Smooth muscle cell (in vitro differentiated cells): ENCODE results near the gene TMEM266. TPM values are rescaled to one million over a fixed set of nuclear protein-coding genes. Genes with fewer than 3 reads are reported as not detected.

Source experiments
- DNase-seq: peaks from one replicate; lab custom pipeline; 2025; ENCODE audit not compliant: unreplicated experiment; lab: John Stamatoyannopoulos, UW
- H2AFZ ChIP-seq: fragments of 200-600 bp; sonication (generic); 2 replicates; pipeline ENCODE4 v1.6.0; 2016; ENCODE audit warnings: antibody characterized with exemption, low read depth, mild to moderate bottlenecking
- H3F3A ChIP-seq: fragments of 200-600 bp; sonication (generic); 2 replicates; pipeline ENCODE4 v1.6.0; 2017; ENCODE audit warnings: antibody characterized with exemption, low read depth
- H3K27ac ChIP-seq: fragments of 200-600 bp; sonication (generic); 2 replicates; pipeline ENCODE4 v1.5.1; 2016; ENCODE audit warnings: low read depth, mild to moderate bottlenecking
- H3K27me3 ChIP-seq: fragments of 200-600 bp; sonication (generic); 2 replicates; pipeline ENCODE4 v1.6.1; 2016; ENCODE audit warnings: low read depth, mild to moderate bottlenecking
- H3K36me3 ChIP-seq: fragments of 200-600 bp; sonication (generic); 2 replicates; pipeline ENCODE4 v1.5.1; 2016; ENCODE audit warnings: low read depth
- H3K4me1 ChIP-seq: fragments of 200-600 bp; sonication (generic); 2 replicates; pipeline ENCODE4 v1.5.1; 2016; ENCODE audit warnings: low read depth
- H3K4me2 ChIP-seq: fragments of 200-600 bp; sonication (generic); 2 replicates; pipeline ENCODE4 v1.6.0; 2016; ENCODE audit warnings: mild to moderate bottlenecking
- H3K4me3 ChIP-seq: fragments of 200-600 bp; sonication (generic); 2 replicates; pipeline ENCODE4 v1.5.1; 2016; ENCODE audit warnings: mild to moderate bottlenecking
- H3K79me2 ChIP-seq: fragments of 200-600 bp; sonication (generic); 2 replicates; pipeline ENCODE4 v1.6.0; 2016; ENCODE audit warnings: low read depth, mild to moderate bottlenecking
- H3K9ac ChIP-seq: fragments of 200-600 bp; sonication (generic); 2 replicates; pipeline ENCODE4 v1.6.0; 2016; ENCODE audit warnings: low read depth
- H3K9me3 ChIP-seq: fragments of 200-600 bp; sonication (generic); replicated peaks from 2 replicates; pipeline ENCODE4 v1.5.1; 2016; ENCODE audit warnings: low read depth
- H4K20me1 ChIP-seq: fragments of 200-600 bp; sonication (generic); 2 replicates; pipeline ENCODE4 v1.6.0; 2016; ENCODE audit warnings: low read depth
- CTCF ChIP-seq: fragments of 200-600 bp; sonication (generic); IDR thresholded peaks from 2 replicates; pipeline ENCODE4 v1.5.1; 2017; ENCODE audit warnings: borderline replicate concordance, mild to moderate bottlenecking, antibody characterized with exemption; ENCODE audit not compliant: insufficient read depth, poor library complexity, severe bottlenecking
- WGBS: methylation state at CpG from one replicate; pipeline ENCODE4 v1.1.7; 2016; ENCODE audit warnings: low lambda C conversion rate; 5-methylcytosine and 5-hydroxymethylcytosine counted together
- polyA plus RNA-seq: library from polyadenylated mRNA; unstranded; fragments of >200 nt; fragmentation: Nextera tagmentation; extraction: Ambion mirVana; gene quantifications from 2 replicates; pipeline ENCODE4 v1.2.1, GENCODE V29; 2016
- total RNA-seq: library from RNA; depleted of rRNA; stranded (reverse); fragments of >200 nt; gene quantifications from 2 replicates; pipeline ENCODE4 v1.2.3, GENCODE V29; 2014

Gene TMEM266
- total and polyA plus RNA-seq, 2 experiments from 2014 or later, result 0.27 TPM; not detected in 1

GRCh38 chr15:76195506-76196268 lies 135.9 kb downstream of the TMEM266 start:
- WGBS, result 91% methylated on average over 7 of the region's 7 CpGs
- H3K4me1 ChIP-seq, result peaks cover 8% of the 10 kb centered on the region
- no peak overlapping the region for H2AFZ ChIP-seq
- no peaks in the 10 kb centered on the region for H4K20me1 ChIP-seq
- no peaks in the 10 kb centered on the region for H3K79me2 ChIP-seq
- H3K4me2 ChIP-seq, result peak overlapping the region; percentile 58
- no peak for DNase-seq
- no peaks in the 10 kb centered on the region for H3F3A ChIP-seq
- H3K36me3 ChIP-seq, result no peaks in the 10 kb centered on the region
- H3K27ac ChIP-seq, result peak overlapping the region; percentile 57
- no peaks in the 10 kb centered on the region for H3K27me3 ChIP-seq
- H3K9ac ChIP-seq, result no peak overlapping the region
- TF ChIP-seq CTCF, result no peak
- H3K9me3 ChIP-seq, result no peaks in the 10 kb centered on the region
- no peak overlapping the region for H3K4me3 ChIP-seq

- no peak overlapping the region for H3K4me3 ChIP-seq
These were observed 136.8 kb downstream of the TMEM266 start for GRCh38 chr15:76196269-76197231.

GRCh38 chr15:76197703-76198455 lies 138.1 kb downstream of the TMEM266 start:
- Histone ChIP-seq H3K27ac (no peak overlapping the region), H2AFZ (no peak overlapping the region), H3K79me2 (no peaks in the 10 kb centered on the region), H3K27me3 (no peaks in the 10 kb centered on the region), H3K4me1 (peaks cover 8% of the 10 kb centered on the region), H3K4me2 (no peak overlapping the region), H3K4me3 (no peak overlapping the region), H3K9me3 (no peaks in the 10 kb centered on the region), H4K20me1 (no peaks in the 10 kb centered on the region), H3K9ac (no peak overlapping the region), H3K36me3 (no peaks in the 10 kb centered on the region), H3F3A (no peaks in the 10 kb centered on the region)
- WGBS, result 85% methylated on average over 8 of the region's 8 CpGs
- no peak for TF ChIP-seq CTCF
- DNase-seq, result no peak

More at GRCh38 chr15:76196269-76197231, 136.8 kb downstream of the TMEM266 start:
- Histone ChIP-seq H3K27me3 (no peaks in the 10 kb centered on the region), H3K27ac (peak overlapping the region; percentile 57), H3K4me1 (peaks cover 8% of the 10 kb centered on the region), H4K20me1 (no peaks in the 10 kb centered on the region), H3F3A (no peaks in the 10 kb centered on the region), H3K4me2 (peak overlapping the region; percentile 58), H3K36me3 (no peaks in the 10 kb centered on the region), H3K9ac (no peak overlapping the region), H3K79me2 (no peaks in the 10 kb centered on the region), H3K9me3 (no peaks in the 10 kb centered on the region), H2AFZ (no peak overlapping the region)
- TF ChIP-seq CTCF, result no peak
- DNase-seq, result no peak
- 54% methylated on average over 18 of the region's 18 CpGs for WGBS
